ENCODE results near the gene ARHGAP29.
"Not testable (repeated sequence)": the region's sequence is repeated elsewhere in the genome, so short reads cannot be mapped to it uniquely, and the experiment has no call there.

Gene ARHGAP29

GRCh38 chr1:94180650-94181049 lies 56.7 kb downstream of the ARHGAP29 start:
- no peak for DNase-seq (ENCODE audit: low read depth in 3 of 3)

GRCh38 chr1:94178901-94179300 lies 58.5 kb downstream of the ARHGAP29 start:
- DNase-seq (ENCODE audit: low read depth in 3 of 3), result no peak

DNA sequence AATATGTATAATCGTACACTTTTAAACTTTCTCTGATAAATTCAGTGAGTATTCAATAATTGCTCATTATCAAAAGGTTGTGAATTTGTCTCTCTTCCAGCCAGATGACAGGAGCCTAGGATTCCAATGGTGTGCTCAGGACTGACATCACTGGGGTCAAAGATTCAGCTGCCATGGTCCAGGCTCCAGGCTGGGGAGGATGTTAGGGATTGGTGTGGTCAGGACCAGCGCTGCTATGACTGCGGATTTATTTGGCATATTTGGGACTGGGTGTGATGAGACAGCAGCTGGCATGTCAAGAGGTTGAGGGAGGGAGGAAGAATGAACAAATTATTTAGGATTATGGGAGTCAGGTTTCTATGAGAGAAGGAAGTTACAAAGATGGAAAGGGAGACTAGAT lies 68.3 kb downstream of the ARHGAP29 start:
- DNase-seq (ENCODE audit: low read depth in 3 of 3), result no peak

DNA sequence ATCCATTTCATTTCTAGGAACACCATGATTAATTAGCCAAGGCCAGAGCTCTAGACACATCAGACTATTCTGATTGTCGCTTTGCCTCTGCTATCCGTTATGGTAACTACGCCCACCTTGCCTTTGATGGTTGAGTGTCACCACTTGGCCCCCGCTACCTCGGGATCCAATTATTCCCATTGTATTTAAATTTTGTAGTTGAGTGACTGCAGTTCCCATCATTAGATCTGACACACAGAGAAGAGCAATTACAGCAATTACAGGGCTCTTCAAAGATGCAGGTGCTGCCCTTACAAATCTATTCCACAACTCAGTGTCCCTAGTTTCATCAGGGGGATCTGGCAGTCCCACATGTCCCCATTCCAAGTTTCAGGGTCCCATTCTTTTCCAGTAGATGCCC lies 71.5 kb downstream of the ARHGAP29 start:
- no peak for DNase-seq (ENCODE audit: low read depth in 3 of 3)

DNA sequence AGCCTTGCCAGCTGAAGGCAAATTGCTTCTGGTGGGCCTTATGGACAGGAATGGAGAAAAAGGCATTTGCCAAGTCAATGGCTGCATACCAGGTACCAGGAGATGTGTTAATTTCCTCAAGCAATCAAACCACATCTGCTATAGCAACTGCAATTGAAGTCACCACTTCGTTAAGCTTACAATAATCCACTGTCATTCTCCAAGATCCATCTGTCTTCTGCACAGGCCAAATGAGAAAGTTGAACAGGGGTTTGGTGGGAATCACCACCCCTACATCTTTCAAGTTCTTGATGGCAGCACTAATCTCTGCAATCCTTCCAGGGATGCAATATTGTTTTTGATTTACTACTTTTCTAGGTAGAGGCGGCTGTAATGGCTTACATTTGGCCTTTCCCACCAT lies 72.5 kb downstream of the ARHGAP29 start:
- DNase-seq (ENCODE audit: low read depth in 3 of 3), result not testable (repeated sequence)

- DNase-seq (ENCODE audit: low read depth in 3 of 3), result not testable (repeated sequence)
Measured at GRCh38 chr1:94164121-94164520, 73.3 kb downstream of the ARHGAP29 start.

DNA sequence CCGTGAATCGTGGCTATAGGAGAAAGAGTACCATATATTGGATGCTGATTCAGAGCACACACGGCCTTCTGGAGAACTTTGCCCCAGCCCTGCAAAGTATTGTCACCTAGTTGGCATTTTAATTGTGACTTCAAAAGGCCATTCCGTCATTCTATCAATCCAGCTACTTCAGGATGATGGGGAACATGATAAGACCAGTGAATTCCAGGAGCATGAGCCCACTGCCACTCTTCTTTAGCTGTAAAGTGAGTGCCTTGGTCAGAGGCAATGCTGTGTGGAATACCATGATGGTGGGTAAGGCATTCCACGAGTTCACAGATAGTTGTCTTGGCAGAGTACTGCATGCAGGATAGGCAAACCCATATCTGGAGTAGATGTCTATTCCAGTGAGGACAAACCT lies 74.1 kb downstream of the ARHGAP29 start:
- not testable (repeated sequence) for DNase-seq (ENCODE audit: low read depth in 3 of 3)

DNA sequence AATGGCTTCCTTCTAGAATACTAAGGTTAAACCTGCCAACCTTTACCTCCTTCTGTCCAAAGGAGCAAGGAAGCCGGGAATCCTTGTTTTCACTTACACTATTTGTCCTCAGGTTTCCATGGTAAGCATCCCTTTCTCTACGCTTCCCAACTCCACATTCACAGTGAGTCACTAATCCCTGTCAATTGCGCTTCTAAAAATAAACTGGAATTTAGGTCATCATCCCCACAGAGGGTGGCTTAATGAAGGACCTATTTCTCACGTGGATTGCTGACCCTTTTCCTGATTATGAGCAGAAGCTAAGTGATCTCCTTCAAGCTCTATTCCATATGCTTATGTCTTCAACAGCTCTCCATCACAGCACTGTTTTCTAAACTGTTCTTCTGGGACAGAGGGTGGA lies 76.6 kb downstream of the ARHGAP29 start:
- no peak for DNase-seq (ENCODE audit: low read depth in 3 of 3)

DNA sequence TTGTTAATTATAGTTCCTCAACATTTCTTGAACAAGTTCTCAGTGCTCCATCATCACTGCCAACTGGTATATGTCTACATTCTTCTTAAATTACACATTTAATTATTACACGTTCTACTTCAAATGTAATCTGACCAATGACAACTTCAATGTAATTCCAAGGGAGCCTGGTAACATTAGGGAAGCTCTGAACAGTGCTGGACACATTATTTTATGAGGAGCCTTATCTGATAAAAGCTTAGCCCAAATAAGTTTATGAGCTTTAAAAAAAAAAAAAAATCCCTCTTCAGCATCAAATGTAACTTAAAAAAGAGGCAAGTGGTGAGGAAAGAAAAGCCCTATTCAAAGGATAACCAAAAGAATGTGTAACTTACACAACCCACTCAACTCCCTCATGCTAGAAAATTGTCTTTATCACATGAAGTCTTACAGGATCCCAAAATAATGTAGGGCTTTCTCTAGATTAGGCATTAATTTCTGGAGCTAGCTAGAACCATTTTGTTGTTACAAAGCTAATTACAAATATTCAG lies 81.2 kb downstream of the ARHGAP29 start:
- no peak for DNase-seq (ENCODE audit: low read depth in 3 of 3)

GRCh38 chr1:94154989-94155388 lies 82.4 kb downstream of the ARHGAP29 start:
- DNase-seq (ENCODE audit: low read depth in 3 of 3), result no peak

DNA sequence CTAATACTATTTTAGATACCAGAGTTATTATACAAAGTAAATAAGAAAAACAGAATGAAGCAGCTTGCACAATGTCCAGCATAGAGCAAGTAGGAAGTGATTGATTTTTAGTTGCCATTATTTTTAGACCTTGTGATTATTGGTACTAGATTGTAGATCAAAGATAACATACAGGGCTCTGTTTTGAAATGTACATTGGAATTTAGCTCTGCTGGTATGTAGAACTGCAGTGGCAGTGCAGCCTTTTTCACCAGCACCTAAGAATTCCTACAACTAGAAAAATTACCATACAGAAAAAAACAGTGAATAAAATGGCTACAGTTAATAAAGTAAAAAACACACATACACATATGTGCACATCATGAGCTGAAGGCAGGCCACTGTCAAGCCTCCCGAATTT lies 84.3 kb downstream of the ARHGAP29 start:
- DNase-seq (ENCODE audit: low read depth in 3 of 3), result no peak

- not testable (repeated sequence) for DNase-seq (ENCODE audit: low read depth in 3 of 3)
Measured at GRCh38 chr1:94149166-94149565, 88.2 kb downstream of the ARHGAP29 start.

DNA sequence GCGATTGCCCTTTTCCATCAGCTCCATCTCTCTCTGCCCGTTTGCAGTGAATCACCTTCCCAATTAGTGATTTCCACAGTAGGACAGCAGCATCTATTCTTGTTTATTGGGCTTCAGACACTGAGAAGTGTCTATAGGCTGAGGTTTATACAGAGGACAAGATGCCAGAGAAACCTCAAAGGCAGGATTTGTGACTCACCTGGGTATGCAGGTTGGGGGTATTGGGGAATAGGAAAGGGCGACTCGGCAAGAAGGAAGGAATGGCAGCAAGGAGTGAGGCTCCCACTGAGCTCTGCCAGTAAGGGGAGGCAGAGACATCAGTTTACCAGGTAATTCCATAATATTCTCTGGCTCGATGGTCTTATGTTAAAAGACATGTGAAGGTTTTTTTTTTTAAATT lies 91.1 kb downstream of the ARHGAP29 start:
- DNase-seq (ENCODE audit: low read depth in 3 of 3), result no peak

GRCh38 chr1:94144836-94145235 lies 92.5 kb downstream of the ARHGAP29 start:
- no peak for DNase-seq (ENCODE audit: low read depth in 3 of 3)

DNA sequence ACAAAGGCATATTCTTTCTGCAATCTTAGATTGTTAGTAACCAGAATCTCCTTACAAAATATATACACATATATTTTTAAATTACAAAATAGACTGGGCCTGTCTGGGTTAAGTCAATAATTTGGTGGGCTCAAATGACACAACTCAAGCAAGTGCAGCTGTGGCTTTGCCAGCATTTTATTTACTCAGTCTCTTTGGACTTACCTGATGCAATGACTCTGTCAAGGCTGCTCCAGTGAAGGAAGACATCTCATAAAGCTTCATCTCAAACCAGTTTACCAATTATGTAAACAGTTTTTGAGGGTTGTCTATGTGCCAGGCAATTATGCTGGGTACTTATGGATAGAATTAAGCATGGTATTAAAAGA lies 93.6 kb downstream of the ARHGAP29 start:
- no peak for DNase-seq (ENCODE audit: low read depth in 3 of 3)

GRCh38 chr1:94143173-94143808 lies 94.1 kb downstream of the ARHGAP29 start:
- DNase-seq (ENCODE audit: low read depth in 3 of 3), result no peak

- no peak for DNase-seq (ENCODE audit: low read depth in 3 of 3)
Measured at GRCh38 chr1:94142583-94142982, 94.8 kb downstream of the ARHGAP29 start.

DNA sequence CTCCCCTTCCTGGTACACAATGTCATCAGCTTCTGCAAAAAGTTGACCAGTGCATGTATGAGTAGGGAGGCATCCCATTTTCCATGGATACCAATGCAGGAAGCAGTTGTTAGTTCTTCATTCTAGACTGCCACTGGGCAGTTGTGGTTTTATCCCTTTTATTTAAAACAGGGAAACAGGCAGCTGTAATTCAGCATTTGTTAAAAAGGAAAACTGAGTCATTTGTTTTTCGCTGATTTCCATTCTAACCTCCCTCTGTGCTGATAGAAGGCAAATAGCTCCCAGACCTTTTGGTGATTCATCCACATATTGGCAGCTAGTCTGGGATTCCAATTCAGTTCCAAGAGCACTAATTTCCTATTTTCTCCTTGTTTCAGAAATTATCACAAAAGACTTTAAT lies 95.4 kb downstream of the ARHGAP29 start:
- no peak for DNase-seq (ENCODE audit: low read depth in 3 of 3)

DNA sequence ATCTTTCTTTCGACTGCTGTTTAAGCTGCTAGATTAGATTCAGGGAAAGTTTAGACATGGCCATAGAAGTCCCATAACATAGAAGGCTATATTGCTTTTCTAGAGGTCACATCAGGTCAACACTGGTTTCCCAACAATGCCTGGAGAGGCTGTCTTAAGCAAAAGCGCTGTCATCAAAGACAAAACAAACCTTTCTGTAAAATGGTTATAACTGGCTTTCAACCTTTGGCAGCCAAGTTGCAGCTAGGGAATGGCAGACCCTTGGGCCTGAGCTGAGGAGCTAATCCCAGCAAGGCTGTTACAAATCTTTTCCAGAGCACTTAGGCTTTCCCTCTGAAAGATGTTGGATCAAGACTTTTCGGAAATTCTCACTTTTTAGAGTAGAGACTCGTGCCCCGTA lies 105.3 kb downstream of the ARHGAP29 start:
- DNase-seq (ENCODE audit: low read depth in 3 of 3), result no peak

- no peak for DNase-seq (ENCODE audit: low read depth in 3 of 3)
Measured at GRCh38 chr1:94130851-94131595, 106.4 kb downstream of the ARHGAP29 start.

DNA sequence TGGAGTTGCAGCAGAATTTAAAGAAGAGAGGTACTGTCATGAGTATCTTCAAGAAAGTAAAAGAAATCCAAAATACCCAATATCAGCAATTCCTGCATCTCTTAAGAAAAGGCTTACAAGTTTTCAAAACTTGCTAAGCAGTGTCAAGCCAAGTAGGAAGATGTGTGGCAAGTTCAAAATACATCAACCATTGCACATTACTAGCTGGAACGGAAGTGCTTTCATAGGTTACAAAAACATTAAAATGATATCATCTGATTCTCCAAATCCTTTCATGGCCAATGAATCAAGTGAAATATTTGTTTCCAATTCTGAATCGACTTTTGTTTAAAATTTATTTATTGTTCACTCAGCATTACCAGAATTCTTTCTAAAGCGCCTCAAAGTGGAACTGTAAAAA lies 110.7 kb downstream of the ARHGAP29 start:
- no peak for DNase-seq (ENCODE audit: low read depth in 3 of 3)

- DNase-seq (ENCODE audit: low read depth in 3 of 3), result no peak
Measured at GRCh38 chr1:94125551-94126514, 111.6 kb downstream of the ARHGAP29 start.
